Fibroblast of lung (primary cell): ENCODE results near the gene S100A3. TPM values are rescaled to one million over a fixed set of nuclear protein-coding genes. Genes with fewer than 3 reads are reported as not detected.

Experiments
- DNase-seq, 2 donors: peaks; one replicate each; pipeline versions ENCODE4 v3.0.0 to v3.0.0-alpha.2; 2010; ENCODE audit warnings: low read depth in 2 of 2
- H2AFZ ChIP-seq: 2 replicates; pipeline ENCODE4 v1.5.1; 2012; ENCODE audit warnings: low read length, control low read depth, inconsistent platforms
- H3K27ac ChIP-seq: 2 replicates; pipeline ENCODE4 v1.5.1; 2011; ENCODE audit warnings: low read length, control low read depth; ENCODE audit not compliant: insufficient read depth
- H3K27me3 ChIP-seq: 2 replicates; pipeline ENCODE4 v1.5.1; 2011; ENCODE audit warnings: mild to moderate bottlenecking, low read length; ENCODE audit not compliant: control insufficient read depth, insufficient read depth
- H3K36me3 ChIP-seq: 2 replicates; pipeline ENCODE4 v1.5.1; 2011; ENCODE audit warnings: low read length; ENCODE audit not compliant: control insufficient read depth, insufficient read depth
- H3K4me1 ChIP-seq: 2 replicates; pipeline ENCODE4 v1.5.1; 2011; ENCODE audit warnings: low read length; ENCODE audit not compliant: control insufficient read depth, insufficient read depth; ENCODE audit errors: extremely low read depth
- H3K4me2 ChIP-seq: 2 replicates; pipeline ENCODE4 v1.5.1; 2011; ENCODE audit warnings: low read length, control low read depth; ENCODE audit not compliant: insufficient read depth; ENCODE audit errors: extremely low read depth
- H3K4me3 ChIP-seq, 4 experiments: fragments of 200-600 bp in 1 of 4; sonication (generic) in 1 of 4; replicated peaks in 1 of 4; 2 replicates each; pipeline ENCODE4 v1.5.1; 2011 to 2016; ENCODE audit warnings: low read length in 4 of 4, low read depth in 3 of 4, mild to moderate bottlenecking in 3 of 4, control low read depth in 2 of 4, inconsistent platforms in 1 of 4, mixed read lengths in 1 of 4; ENCODE audit not compliant: insufficient read depth in 1 of 4; ENCODE audit errors: control extremely low read depth in 1 of 4
- H3K79me2 ChIP-seq: 2 replicates; pipeline ENCODE4 v1.5.1; 2012; ENCODE audit warnings: mild to moderate bottlenecking, low read length, inconsistent platforms; ENCODE audit not compliant: control insufficient read depth, insufficient read depth
- H3K9ac ChIP-seq: 2 replicates; pipeline ENCODE4 v1.5.1; 2011; ENCODE audit warnings: mild to moderate bottlenecking, low read length, control low read depth; ENCODE audit not compliant: insufficient read depth
- H3K9me3 ChIP-seq: 2 replicates; pipeline ENCODE4 v1.5.1; 2012; ENCODE audit warnings: low read depth, low read length; ENCODE audit not compliant: control insufficient read depth, insufficient read depth
- H4K20me1 ChIP-seq: 2 replicates; pipeline ENCODE4 v1.5.1; 2011; ENCODE audit warnings: low read length; ENCODE audit not compliant: control insufficient read depth, insufficient read depth; ENCODE audit errors: extremely low read depth
- CTCF ChIP-seq, 2 donors: IDR thresholded peaks in 1 of 2; conservative IDR thresholded peaks in 1 of 2; 1 replicate in 1 of 2; 2 replicates in 1 of 2; pipeline ENCODE4 v1.5.1; 2011 to 2012; ENCODE audit warnings: low read length in 2 of 2, control low read depth in 1 of 2, inconsistent platforms in 1 of 2, low read depth in 1 of 2, mild to moderate bottlenecking in 1 of 2
- EZH2 ChIP-seq: IDR thresholded peaks from 2 replicates; pipeline ENCODE4 v1.5.1; 2012; ENCODE audit warnings: low read length, control low read depth, mild to moderate bottlenecking; ENCODE audit errors: missing control alignments
- polyA plus RNA-seq, 2 donors: library from polyadenylated mRNA; depleted of rRNA in 1 of 2; stranded (reverse) in 1 of 2; unstranded in 1 of 2; fragments of >200 nt; gene quantifications; 2 replicates each; pipeline ENCODE4 v1.2.1, GENCODE V29; 2011 to 2012; ENCODE audit warnings: missing spikeins in 1 of 2
- total RNA-seq: library from RNA; depleted of rRNA; stranded (reverse); fragments of >200 nt; gene quantifications from 2 replicates; pipeline ENCODE4 v1.2.1, GENCODE V29; 2014

The S100A3 gene
- total and polyA plus RNA-seq, 2 donors (not counting 1 experiment from before 2014, with no cell fraction given), result 6.8 to 14.8 TPM

DNA sequence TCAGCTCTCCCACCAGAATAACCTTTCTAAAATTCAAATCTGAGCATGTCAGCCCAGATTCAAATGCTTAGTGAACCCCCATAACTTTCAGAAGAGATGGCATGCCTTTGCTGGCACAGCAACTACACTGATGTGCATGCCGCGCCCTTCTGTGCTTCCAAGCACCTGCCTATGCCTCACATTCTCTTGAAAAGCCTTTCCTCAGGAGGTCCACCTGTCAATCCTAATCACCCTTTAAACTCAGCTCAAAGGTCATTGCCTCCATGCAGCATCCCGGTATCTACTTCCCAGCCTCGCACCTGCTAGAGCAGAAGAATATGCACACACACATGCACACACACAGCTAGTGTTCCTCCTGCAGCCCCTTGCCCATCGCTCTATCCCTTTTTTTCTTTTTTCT is 21.8 kb upstream of the S100A3 start:
- no peak overlapping the region for H3K27ac ChIP-seq
- H3K4me2 ChIP-seq, result no peak overlapping the region
- H3K4me3 ChIP-seq, result no peak overlapping the region
- no peak overlapping the region for H3K9ac ChIP-seq
- H3K36me3 ChIP-seq, result no peaks in the 10 kb centered on the region
- H2AFZ ChIP-seq, result no peak overlapping the region
- no peaks in the 10 kb centered on the region for H3K79me2 ChIP-seq
- H3K27me3 ChIP-seq, result no peaks in the 10 kb centered on the region
- no peaks in the 10 kb centered on the region for H3K9me3 ChIP-seq
- TF ChIP-seq CTCF (conservative IDR thresholded peaks at IDR 0.05 in 1 of 2, IDR thresholded peaks at IDR 0.05 in 1 of 2; ENCODE audit: low read depth in 1 of 2, low read length in 2 of 2), result no peak
- no peak for TF ChIP-seq EZH2
- DNase-seq, result no peak
- H3K4me1 ChIP-seq, result peaks cover 33% of the 10 kb centered on the region
- no peaks in the 10 kb centered on the region for H4K20me1 ChIP-seq

DNA sequence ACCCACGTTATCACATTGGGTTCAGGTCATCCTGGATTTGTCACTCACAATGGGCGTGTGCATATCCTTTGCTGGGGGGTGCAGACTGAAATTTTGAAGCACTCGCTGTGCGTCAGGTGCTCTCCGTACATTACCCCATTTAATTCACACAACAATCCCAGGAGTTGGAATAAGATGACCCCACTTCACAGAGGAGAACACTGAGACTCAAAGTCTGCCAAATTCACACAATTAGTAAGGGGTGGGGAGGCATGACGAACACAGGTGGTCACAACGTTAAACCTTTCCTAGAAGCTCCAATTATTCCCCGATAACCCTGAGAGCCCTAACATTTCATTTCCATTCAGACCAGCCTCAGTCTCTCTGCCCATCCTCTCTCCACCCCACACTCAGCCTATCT is 20.4 kb upstream of the S100A3 start:
- Histone ChIP-seq H4K20me1 (no peaks in the 10 kb centered on the region), H3K4me1 (peaks cover 41% of the 10 kb centered on the region), H3K27ac (no peak overlapping the region), H3K36me3 (no peaks in the 10 kb centered on the region), H3K4me2 (no peak overlapping the region), H3K9me3 (no peaks in the 10 kb centered on the region), H3K79me2 (no peaks in the 10 kb centered on the region), H2AFZ (no peak overlapping the region), H3K4me3 (no peak overlapping the region), H3K9ac (no peak overlapping the region), H3K27me3 (no peaks in the 10 kb centered on the region)
- TF ChIP-seq EZH2, result no peak
- no peak for TF ChIP-seq CTCF (conservative IDR thresholded peaks at IDR 0.05 in 1 of 2, IDR thresholded peaks at IDR 0.05 in 1 of 2; ENCODE audit: low read depth in 1 of 2, low read length in 2 of 2)
- no peak for DNase-seq

- peak overlapping the region; percentile 75 for H3K4me2 ChIP-seq
- TF ChIP-seq CTCF (conservative IDR thresholded peaks at IDR 0.05 in 1 of 2, IDR thresholded peaks at IDR 0.05 in 1 of 2; ENCODE audit: low read depth in 1 of 2, low read length in 2 of 2) (peak; percentile 95 to 97), EZH2 (no peak)
- H3K4me3 ChIP-seq, result peak overlapping the region in 1 of 4 experiments; percentile 2
- peaks cover 41% of the 10 kb centered on the region for H3K4me1 ChIP-seq
- H2AFZ ChIP-seq, result peak overlapping the region; percentile 96
- H3K27ac ChIP-seq, result peak overlapping the region; percentile 100
- no peaks in the 10 kb centered on the region for H4K20me1 ChIP-seq
- DNase-seq, result peak; percentile 81 to 83
- H3K79me2 ChIP-seq, result no peaks in the 10 kb centered on the region
- H3K27me3 ChIP-seq, result no peaks in the 10 kb centered on the region
- no peak overlapping the region for H3K9ac ChIP-seq
- no peaks in the 10 kb centered on the region for H3K9me3 ChIP-seq
- no peaks in the 10 kb centered on the region for H3K36me3 ChIP-seq
Observed at GRCh38 chr1:153568367-153569099, 19.5 kb upstream of the S100A3 start.
